HG02623 (cell line): ENCODE measurements around the gene SYDE1.

Experiments used
- ATAC-seq: cut with Tn5 transposase; IDR thresholded peaks from one replicate; pipeline ENCODE4 v1.9.1; 2021; ENCODE audit warnings: moderate library complexity; ENCODE audit not compliant: unreplicated experiment

SYDE1 gene

GRCh38 chr19:15125232-15126067 lies 18.2 kb downstream of the SYDE1 start:
- ATAC-seq, result peak; percentile 84

- no peak for ATAC-seq
These were observed 19.1 kb downstream of the SYDE1 start for GRCh38 chr19:15126131-15126910.

DNA sequence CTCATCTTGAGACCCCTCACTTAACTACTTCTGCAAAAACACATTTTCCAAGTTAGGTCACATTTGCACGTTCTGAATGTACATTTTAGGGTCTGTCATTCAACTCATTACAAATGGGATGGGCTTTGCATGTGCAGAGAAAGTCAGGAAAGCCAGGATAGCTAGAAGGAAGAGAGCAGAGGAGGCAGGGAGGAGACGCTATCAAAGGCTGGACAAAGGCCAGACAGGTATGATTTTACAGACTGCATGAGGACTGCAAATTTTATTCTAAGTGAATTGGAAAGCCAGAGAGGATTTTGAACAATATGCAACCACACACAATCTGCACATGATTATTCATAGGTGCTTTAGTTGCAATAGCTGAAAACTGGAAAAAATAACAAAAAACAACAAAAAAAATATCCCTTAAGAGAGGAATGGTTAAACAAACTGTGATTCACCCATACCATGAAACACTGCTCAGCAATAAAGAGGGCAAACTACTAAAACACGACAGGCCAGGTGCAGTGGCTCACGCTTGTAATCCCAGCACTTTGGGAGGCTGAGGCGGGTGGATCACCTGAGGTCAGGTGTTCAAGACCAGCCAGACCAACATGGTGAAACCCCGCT lies 21.1 kb downstream of the SYDE1 start:
- no peak for ATAC-seq

DNA sequence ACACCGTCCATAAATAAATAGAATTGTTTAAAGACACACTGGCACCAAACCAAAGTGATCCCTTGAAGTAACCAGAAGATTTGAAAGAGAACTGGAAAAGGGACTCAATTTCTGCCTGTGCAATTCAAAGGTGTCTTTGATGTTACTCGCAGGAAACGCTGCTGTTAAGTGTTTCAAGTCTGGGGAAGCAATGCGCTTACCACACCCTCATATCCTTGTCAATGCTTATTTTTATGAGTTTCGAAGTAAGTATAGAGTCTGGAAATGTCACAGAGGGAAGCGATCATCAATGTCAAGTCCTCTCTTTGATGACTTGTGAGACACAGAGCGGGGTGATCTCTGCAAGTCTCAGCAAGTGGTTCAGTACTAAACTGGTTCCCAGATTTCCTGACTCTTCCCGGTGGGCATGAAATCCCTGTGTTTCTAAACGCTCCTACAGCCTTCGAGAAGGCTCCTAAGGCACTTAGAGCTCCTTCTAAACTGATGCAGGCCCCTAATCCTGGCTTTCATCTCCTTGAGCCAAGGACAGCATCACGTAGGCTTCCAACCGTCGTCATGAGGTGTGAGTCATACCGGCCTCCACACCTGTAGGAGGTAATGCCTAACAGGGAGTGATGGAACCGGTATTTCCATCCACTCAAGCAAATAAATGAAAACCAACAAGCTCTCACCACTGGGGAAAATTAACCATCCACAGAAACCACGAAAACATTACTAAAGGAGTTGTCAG lies 22.8 kb downstream of the SYDE1 start:
- no peak for ATAC-seq

- no peak for ATAC-seq
These were observed 29.2 kb downstream of the SYDE1 start for GRCh38 chr19:15136234-15136954.

- no peak for ATAC-seq
These were observed 30.6 kb downstream of the SYDE1 start for GRCh38 chr19:15137777-15138176.

GRCh38 chr19:15138427-15138826 lies 31.2 kb downstream of the SYDE1 start:
- no peak for ATAC-seq

GRCh38 chr19:15141143-15141542 lies 33.9 kb downstream of the SYDE1 start:
- no peak for ATAC-seq

DNA sequence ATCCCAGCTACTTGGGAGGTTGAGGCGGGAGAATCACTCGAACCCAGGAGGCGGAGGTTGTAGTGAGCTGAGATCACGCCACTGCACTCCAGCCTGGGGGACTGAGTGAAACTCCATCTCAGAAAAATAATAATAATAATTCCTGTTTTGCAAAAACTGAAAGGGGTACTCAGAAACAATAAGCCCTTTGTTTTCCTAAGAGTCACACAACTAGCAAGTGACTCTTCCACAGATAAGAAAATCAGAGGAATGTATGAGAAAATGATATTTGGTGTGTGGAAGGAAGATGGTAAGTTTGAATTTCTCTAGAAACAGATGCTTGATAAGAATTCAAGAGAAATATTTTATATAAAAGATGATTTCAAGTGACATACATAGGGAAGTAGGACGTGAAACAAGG lies 35.1 kb downstream of the SYDE1 start:
- no peak for ATAC-seq

GRCh38 chr19:15144046-15144646 lies 36.9 kb downstream of the SYDE1 start:
- ATAC-seq, result no peak

DNA sequence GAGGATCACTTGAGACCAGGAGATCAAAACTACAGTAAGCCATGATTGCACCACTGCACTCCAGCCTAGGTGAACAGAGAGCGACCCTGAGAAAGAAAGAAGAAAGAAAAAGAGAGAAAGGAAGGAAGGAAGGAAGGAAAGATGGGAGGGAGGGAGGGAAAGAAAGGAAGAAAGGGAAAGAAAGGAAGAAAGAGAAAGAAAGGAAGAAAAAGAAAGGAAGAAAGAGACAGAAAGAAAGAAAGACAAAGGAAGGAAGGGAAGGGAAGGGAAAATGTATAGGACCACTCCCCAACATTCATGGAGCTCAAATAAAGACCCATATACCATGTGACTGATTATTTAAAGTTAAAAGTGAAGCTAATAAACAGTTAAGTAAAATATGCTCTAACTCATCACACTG lies 39.9 kb downstream of the SYDE1 start:
- ATAC-seq, result no peak

GRCh38 chr19:15149737-15150136 lies 42.5 kb downstream of the SYDE1 start:
- no peak for ATAC-seq

GRCh38 chr19:15154002-15154612 lies 46.9 kb downstream of the SYDE1 start:
- no peak for ATAC-seq

DNA sequence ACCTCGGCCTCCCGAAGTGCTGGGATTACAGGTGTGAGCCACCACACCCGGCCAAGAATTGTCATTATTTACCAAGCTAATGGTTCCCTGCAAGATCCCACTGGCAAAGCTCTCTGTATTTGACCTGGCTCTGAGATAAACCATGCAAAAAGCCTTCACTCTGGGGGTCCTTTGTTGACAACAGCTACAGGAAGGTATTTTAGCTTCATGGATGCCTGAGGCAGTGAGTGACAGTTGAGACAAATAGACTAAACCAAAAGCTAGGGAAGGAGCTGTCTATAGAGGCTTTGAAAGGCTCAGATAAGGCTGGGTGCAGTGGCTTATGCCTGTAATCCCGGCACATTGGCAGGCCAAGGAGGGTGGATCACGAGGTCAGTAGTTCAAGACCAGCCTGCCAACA lies 48.1 kb downstream of the SYDE1 start:
- no peak for ATAC-seq

DNA sequence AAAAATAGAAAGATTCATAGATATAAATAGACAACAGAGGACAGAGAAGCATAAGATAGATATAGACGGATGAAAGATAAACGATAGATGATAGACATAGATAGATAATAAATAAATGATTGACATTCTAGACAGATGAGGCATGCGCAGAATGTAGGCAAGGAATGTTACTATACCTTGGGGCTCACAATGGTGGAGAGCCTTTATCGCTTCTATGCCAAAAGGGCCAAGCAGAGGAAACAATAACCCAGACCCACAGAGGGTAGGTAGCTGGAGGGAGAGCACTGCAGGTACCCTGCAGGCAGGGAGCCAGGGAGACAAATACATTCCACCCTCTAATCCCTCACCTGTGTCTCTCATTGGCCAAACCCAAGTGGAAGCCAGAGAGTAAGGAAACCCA lies 49.2 kb downstream of the SYDE1 start:
- ATAC-seq, result no peak

GRCh38 chr19:15159251-15159650 lies 52.0 kb downstream of the SYDE1 start:
- no peak for ATAC-seq

DNA sequence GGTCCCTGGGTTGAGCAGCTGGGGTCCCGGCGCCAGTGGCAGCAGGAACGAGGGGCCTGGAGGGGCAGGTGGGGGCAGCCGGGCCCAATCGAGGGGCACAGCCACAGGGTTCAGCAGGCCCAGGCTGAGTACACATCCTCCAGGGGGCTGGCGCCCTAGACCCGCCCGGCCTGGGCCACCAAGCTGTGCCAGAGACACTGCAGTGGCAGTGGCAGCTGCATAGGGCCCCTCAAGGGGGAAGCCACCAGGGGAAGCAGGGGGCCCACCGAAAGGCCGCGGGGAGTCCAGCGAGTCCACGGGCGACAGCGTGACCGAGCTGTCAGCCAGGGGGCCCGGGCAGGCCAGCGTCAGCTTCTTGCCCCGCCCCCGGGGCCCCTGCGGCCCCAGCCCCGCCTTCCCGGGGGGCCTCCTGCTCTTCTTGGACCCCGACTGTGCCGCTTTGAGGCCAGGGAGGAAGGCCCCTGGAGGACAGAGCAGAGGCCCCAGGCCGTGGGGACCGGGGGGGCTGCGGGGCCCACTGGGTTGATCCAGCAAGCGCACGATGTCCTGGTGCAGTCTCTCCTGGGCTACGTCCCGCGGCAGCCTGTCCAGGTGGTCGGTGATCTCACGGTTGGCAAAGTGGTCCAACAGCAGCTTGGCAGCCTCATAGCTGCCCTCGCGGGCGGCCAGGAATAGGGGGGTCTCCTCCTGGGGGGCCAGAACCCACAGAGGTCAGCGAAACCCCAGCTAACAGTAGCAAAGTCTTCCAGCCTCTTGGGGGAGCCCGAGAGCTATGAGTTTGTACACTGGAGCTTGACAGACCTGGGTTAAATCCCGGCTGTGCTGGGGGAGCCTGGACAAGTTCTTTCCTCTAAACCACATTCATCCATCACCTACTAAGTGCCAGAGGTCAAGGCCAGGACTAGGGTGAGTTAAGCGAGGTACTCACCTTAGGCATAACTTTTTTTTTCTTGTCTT lies 54.1 kb downstream of the SYDE1 start:
- no peak for ATAC-seq
